Stimulated activated CD4-positive, alpha-beta T cell treated with anti-CD3 and anti-CD28 coated beads, Interleukin-15, amount 100 ng/mL, for 24 hours (primary cell): Measurements from ENCODE around the gene ANAPC2.
"Not testable (repeated sequence)": the region's sequence is repeated elsewhere in the genome, so short reads cannot be mapped to it uniquely, and the experiment has no call there.

ENCODE experiments used
- DNase-seq: peaks from one replicate; pipeline ENCODE4 v3.0.0-alpha.2; 2020

Gene ANAPC2

GRCh38 chr9:137140151-137141012 lies 48.0 kb downstream of the ANAPC2 start:
- no peak for DNase-seq

DNA sequence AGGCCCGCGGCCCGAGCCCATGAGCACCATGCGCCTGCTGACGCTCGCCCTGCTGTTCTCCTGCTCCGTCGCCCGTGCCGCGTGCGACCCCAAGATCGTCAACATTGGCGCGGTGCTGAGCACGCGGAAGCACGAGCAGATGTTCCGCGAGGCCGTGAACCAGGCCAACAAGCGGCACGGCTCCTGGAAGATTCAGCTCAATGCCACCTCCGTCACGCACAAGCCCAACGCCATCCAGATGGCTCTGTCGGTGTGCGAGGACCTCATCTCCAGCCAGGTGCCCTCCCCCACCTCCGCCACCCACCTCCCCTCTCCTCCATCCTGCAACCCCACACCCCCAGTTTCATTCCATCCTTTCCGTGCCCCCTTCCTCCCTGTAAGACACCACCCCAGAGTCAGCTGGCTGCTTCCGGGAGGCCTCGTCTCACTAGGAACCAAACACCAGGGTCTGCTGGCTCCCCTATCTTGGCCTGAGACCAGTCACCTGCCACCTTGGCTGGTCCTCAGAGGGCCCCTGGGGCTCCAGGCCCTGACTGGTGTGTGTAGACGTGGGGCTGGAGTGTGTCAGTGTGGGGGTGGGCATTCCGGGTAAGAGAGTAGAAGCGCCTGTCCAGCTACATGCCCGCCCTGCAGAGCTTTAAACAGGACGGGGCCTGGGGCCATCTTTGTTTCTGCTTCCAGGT lies 48.8 kb downstream of the ANAPC2 start:
- no peak for DNase-seq

DNA sequence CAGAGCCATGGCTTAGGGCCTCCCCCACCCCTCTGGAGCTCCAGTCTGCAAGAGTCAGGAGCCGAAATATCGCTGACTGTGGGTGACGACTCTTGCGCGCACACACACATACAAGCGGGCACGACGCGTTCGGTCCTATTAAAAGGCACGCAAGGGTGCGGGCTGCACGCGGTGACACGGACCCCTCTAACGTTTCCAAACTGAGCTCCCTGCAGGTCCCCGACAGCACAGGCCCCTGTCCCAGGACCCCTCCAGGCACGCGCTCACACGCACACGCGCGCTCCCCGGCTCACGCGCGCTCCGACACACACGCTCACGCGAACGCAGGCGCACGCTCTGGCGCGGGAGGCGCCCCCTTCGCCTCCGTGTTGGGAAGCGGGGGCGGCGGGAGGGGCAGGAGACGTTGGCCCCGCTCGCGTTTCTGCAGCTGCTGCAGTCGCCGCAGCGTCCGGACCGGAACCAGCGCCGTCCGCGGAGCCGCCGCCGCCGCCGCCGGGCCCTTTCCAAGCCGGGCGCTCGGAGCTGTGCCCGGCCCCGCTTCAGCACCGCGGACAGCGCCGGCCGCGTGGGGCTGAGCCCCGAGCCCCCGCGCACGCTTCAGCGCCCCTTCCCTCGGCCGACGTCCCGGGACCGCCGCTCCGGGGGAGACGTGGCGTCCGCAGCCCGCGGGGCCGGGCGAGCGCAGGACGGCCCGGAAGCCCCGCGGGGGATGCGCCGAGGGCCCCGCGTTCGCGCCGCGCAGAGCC lies 49.5 kb downstream of the ANAPC2 start, which contains the start of gene GRIN1:
Gene GRIN1, plus strand, starts transcription at position 433 of the 746 bp plus-strand sequence. CDS start 333 bp downstream, outside the sequence.
- DNase-seq = peak; percentile 39

DNA sequence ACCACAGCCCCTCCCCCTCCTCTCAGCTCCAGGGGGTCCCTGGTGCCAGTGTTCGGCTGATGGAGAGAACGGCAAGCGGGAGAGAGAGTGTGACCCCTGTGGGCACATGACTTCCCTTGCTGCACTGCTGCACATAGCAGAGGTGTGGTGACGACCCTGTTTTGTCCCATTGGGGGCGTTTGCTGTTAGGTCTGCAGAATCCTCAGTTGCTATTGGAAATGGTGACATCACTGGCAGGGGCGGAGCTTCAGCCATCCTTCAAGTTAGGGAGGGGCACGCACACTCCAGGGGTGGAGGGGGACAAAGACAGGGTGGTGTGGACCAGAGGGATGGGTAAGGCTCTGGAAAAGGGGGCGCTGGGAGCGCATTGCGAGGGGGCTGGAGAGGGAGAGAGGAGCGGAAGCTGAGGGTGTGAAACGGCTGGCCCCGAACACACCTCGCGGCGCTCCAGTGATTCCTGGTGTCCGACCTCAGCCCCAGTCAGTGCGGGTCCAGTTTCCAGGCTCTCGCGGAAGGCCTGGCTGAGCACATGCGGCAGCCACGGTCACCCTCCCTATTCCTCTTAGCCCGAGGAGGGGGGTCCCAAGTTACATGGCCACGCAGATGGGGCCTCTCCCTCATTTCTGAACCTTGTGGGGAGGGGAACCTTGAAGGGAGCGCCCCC lies 50.2 kb downstream of the ANAPC2 start:
- DNase-seq = peak; percentile 35

GRCh38 chr9:137136881-137137607 lies 51.3 kb downstream of the ANAPC2 start:
- DNase-seq = no peak

GRCh38 chr9:137136261-137136880 lies 52.0 kb downstream of the ANAPC2 start:
- no peak for DNase-seq

- DNase-seq = not testable (repeated sequence)
Observed at GRCh38 chr9:137135154-137135553, 53.2 kb downstream of the ANAPC2 start.

DNA sequence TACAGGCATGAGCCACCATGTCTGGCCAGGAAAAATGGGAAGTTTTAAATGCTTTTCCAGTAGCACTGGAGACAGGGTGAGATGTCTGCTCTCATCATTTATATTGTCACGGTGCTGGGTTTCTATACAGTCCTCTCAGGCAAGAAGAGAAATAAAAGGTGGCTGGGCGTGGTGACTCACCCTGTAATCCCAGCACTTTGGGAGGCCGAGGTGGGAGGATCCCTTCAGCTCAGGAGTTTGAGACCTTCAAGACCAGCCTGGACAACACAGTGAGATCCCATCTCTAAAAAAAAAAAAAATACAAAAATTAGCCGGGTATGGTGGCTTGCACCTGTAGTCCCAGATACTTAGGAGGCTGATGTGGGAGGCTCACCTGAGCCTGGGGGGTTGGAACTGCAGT lies 54.2 kb downstream of the ANAPC2 start:
- DNase-seq = no peak

DNA sequence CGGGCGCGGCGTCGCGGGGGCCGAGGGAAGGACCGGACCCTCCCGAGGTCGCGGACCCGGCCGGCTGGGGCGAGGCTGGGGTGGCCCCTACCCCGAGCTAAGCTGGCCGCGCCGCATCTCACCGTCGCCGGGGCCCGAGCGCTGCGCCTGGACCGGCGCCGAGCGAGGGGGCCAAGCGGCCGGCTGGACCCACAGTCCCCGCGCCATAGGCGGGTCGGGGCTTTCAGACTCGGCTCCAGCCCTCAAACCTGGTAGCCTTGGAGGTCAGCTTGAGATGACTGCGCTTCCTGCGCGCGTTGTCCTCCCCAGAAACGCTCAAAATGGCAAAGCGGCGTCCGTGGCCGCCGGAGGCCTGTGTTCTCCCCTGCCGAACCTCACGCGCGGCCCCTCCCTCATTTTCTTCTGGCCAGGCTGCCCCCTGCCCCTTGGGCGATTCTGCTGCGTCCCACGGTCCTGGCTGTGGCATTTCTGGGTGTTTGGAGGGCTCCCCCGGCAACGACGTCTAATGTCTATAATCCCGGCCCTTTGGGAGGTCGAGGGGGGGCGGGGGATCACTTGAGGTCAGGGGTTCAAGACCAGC lies 58.1 kb downstream of the ANAPC2 start:
- DNase-seq = no peak

DNA sequence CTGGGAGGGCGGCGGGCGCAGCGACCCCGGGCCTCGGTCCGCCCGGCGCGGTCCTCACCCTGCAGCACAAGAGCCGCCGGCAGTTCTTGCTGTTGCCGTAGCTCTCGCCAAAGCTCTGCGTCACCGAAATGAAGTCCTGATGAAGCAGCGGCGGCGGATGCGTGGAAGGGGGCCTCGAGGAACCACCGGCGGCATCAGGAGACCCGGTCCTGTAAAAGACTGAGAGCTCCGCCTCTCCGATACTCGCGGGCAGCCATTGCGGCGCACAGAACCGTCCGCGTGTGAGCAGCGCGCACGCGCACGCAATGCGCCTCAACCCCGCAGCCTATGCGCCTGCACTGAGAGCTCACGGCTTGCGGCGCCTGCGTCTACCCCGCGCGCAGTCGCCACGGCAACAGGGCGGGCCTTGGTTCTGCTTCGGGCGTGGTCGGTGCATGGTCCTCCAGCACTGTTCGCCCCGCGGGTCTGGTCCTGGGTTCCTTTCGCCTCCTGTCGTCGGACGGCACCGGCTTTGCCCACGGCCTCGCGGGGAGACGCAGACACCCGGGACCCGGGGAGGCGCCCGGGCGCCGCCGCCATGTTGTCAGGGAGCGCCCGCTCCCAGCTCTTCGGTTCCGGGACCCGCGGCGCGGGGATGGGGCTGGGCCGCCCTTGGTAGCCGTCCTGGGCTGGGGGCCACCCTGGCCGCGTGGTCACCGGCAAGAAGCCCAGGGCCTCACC lies 58.7 kb downstream of the ANAPC2 start:
- peak; percentile 94 for DNase-seq

DNA sequence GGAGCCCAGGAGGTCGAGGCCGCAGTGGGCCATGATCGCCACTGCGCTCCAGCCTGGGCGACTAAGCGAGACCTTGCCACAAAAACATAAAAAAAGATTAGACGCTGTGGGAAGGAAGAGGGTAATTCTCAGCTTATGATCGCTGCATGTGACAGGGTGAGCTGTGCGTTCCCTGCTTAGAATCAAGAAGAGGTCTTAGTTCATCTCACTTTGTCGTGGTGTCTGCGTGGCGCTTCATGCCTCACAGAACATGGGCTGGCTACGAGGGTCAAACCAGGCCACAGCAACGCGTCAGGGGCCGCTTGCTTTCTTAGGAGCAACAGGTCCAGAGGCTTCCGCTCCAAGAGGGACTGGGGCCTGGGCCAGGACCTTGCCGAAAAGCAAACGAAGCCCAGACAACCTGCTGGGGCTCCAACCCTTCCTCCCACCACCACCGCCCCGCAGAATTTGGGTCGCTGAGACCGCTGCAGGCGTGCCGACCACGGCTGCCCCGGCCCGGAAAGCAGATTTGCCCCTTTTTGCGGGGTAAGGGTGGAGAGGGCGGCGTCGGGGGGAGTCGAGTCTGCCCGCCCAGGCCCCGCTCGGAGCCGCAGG lies 59.4 kb downstream of the ANAPC2 start:
- DNase-seq = no peak

DNA sequence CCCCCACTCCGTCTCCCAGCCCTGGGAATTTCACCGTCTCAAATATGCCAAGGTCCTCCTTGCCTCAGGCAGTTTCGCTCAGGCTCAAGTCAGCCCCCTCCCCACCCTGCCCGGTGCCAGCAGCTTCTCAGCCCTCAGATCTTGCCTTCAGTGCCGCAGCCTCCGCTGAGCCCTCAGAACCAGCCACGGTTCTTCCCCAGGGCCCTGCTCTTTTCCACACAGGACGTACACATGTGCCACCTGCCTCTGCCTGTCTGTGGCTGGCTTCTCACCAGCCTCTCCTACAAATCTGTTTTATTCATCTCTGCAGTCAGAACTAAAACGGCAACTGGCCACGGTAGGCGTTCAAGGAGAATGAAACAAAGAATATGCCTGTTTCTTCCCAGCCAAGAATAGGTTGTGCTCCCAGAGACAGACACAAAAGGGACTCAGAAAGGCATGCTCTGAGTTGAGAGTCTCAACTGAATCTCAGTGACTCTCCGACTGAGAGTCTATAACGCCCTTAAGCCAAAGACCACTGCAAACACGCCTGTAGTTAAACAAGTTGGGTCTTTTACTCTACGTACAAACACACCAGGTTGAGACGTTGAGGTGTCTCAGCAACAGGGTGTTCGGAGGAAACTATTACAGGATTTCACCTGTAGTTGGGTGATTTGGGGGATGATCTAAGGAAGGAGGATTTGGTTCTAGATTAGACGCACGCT lies 60.0 kb downstream of the ANAPC2 start:
- DNase-seq = peak; percentile 55

GRCh38 chr9:137127301-137128157 lies 60.8 kb downstream of the ANAPC2 start:
- peak; percentile 56 for DNase-seq

DNA sequence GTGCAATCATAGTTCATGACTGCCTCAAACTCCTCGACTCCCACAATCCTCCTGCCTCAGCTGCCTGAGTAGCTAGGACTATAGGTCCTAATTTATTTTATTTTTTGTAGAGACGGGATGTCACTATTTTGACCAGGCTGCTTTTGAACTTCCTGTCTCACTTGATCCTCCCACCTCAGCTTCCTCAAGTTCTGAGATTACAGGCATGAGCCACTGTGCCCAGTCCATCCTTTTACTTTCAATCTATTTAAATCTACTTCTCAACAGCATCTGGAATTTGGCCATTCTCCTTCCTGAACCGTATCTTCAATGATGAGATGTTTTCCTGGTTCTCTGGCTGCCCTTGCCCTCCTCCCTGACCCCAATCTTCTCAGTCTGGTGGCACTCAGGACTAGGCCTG lies 61.6 kb downstream of the ANAPC2 start:
- DNase-seq = no peak
